ENCODE results near the gene SRD5A1.

Gene SRD5A1

GRCh38 chr5:6602441-6602840, 30.8 kb upstream of the SRD5A1 start:
- DNase-seq (ENCODE audit: low spot score) = no peak
- no peak overlapping the region for H3K27ac ChIP-seq
- TF ChIP-seq, protein P1, sequence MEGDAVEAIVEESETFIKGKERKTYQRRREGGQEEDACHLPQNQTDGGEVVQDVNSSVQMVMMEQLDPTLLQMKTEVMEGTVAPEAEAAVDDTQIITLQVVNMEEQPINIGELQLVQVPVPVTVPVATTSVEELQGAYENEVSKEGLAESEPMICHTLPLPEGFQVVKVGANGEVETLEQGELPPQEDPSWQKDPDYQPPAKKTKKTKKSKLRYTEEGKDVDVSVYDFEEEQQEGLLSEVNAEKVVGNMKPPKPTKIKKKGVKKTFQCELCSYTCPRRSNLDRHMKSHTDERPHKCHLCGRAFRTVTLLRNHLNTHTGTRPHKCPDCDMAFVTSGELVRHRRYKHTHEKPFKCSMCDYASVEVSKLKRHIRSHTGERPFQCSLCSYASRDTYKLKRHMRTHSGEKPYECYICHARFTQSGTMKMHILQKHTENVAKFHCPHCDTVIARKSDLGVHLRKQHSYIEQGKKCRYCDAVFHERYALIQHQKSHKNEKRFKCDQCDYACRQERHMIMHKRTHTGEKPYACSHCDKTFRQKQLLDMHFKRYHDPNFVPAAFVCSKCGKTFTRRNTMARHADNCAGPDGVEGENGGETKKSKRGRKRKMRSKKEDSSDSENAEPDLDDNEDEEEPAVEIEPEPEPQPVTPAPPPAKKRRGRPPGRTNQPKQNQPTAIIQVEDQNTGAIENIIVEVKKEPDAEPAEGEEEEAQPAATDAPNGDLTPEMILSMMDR (conservative IDR thresholded peaks at IDR 0.05; ENCODE audit: low read depth) = no peak
- CTCF ChIA-PET = no interaction called here
- POLR2A ChIA-PET (ENCODE audit: low non-redundant PET) = no interaction called here

DNA sequence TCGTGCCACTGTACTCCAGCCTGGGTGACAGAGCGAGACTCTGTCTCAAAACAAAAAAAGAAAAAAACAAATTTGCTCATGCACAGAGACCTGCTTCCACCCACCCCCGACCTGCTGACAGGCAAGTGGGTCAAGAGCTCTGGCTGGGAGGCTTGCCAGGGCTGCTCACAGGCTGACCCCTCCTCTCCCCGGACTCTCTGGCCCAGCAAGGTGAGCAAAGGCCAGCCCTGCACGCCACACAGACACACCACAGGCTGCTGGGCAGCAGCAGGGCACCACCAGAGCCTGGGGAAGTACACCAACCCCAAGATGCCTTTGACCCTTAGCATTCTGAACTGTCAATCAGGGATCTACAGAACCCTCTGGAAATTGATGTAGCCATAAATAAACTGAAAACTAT, 29.6 kb upstream of the SRD5A1 start:
- TF ChIP-seq, protein P1 (conservative IDR thresholded peaks at IDR 0.05; ENCODE audit: low read depth) = no peak
- 0 out of 2 replicates have a peak overlapping the region, but pooled peaks have one; percentile 4 for H3K27ac ChIP-seq
- POLR2A ChIA-PET (ENCODE audit: low non-redundant PET) = no interaction called here
- no peak for DNase-seq (ENCODE audit: low spot score)
- CTCF ChIA-PET = no interaction called here

DNA sequence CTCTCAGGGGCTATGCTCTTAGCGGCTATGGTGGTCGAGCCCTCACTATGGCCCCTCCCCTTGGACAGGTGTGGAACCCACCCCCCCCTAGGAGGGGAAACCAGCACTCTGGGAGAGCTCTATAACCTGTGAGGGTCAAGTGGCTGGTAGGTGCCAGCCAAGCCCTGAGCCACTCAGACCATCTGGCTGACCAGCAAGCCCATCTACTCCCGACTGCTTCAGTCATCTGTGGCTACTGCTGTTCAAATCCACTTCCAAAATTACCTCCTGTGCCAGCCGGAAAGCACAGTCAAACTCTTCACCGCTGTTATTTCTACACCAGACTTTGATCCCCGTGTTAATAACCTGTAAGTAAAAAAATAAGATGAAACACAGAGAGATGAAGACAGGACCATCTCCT, 28.9 kb upstream of the SRD5A1 start:
- TF ChIP-seq, protein P1 (conservative IDR thresholded peaks at IDR 0.05; ENCODE audit: low read depth) = no peak
- ChIA-PET POLR2A (ENCODE audit: low non-redundant PET) (no interaction called here), CTCF (no interaction called here)
- DNase-seq (ENCODE audit: low spot score) = no peak
- H3K27ac ChIP-seq = no peak overlapping the region

GRCh38 chr5:6604946-6605345, 28.3 kb upstream of the SRD5A1 start:
- CTCF ChIA-PET = no interaction called here
- no peak for DNase-seq (ENCODE audit: low spot score)
- H3K27ac ChIP-seq = no peak overlapping the region
- TF ChIP-seq, protein P1 (conservative IDR thresholded peaks at IDR 0.05; ENCODE audit: low read depth) = no peak
- POLR2A ChIA-PET (ENCODE audit: low non-redundant PET) = no interaction called here

GRCh38 chr5:6606884-6607558, 26.2 kb upstream of the SRD5A1 start:
- ChIA-PET POLR2A (ENCODE audit: low non-redundant PET) (no interaction called here), CTCF (no interaction called here)
- no peak for DNase-seq (ENCODE audit: low spot score)
- no peak overlapping the region for H3K27ac ChIP-seq
- TF ChIP-seq, protein P1 (conservative IDR thresholded peaks at IDR 0.05; ENCODE audit: low read depth) = no peak

DNA sequence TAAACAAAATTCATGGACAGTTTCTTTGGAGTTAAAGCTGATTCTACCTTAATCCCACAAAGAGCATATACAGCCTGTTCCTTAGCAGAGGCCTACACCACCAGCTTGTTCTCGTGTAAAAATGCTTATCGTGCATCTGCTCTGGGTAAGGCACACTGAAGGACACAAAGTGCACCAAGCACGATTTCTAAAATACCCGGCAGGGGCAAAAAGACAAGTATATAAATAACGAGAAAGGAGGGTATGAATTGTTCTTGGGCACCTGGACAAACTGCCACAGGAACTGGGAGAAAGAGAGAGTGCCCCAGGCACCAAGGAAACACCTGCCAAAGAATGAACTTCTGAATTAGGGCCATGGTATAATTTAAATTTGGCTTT, 25.7 kb upstream of the SRD5A1 start:
- CTCF ChIA-PET = interaction anchor here (0.6 kb wide), 1 partner anchor 560 kb away, joined by 4 read pairs; no protein-coding TSS in a partner anchor
- DNase-seq (ENCODE audit: low spot score) = no peak
- TF ChIP-seq, protein P1 (conservative IDR thresholded peaks at IDR 0.05; ENCODE audit: low read depth) = no peak
- no peak overlapping the region for H3K27ac ChIP-seq
- POLR2A ChIA-PET (ENCODE audit: low non-redundant PET) = no interaction called here
